GM23338 (cell line): Measurements from ENCODE around the gene SLC25A13. TPM values are rescaled to one million over a fixed set of nuclear protein-coding genes. Genes with fewer than 3 reads are reported as not detected.
A peak's percentile ranks its signal among the peaks of the same experiment; 100 is the strongest.

ENCODE experiments used
- ATAC-seq: fragments of 200-7000 bp; cut with Tn5 transposase; 3 replicates; pipeline ENCODE4 v1.9.1; 2020
- DNase-seq: peaks from one replicate; pipeline ENCODE4 v3.0.0-alpha.2; 2015; ENCODE audit warnings: low spot score
- H2AFZ ChIP-seq: fragments of 200-600 bp; sonication (generic); 2 replicates; pipeline ENCODE4 v1.8.0; 2016; ENCODE audit warnings: antibody characterized with exemption, mild to moderate bottlenecking, moderate library complexity
- H3F3A ChIP-seq: fragments of 200-600 bp; sonication (generic); replicated peaks from 2 replicates; pipeline ENCODE4 v1.8.0; 2017; ENCODE audit warnings: antibody characterized with exemption, mixed run types, low read depth
- H3K27ac ChIP-seq: fragments of 200-600 bp; sonication (generic); 2 replicates; pipeline ENCODE4 v1.6.1; 2016; ENCODE audit warnings: low read depth
- H3K27me3 ChIP-seq: fragments of 200-600 bp; sonication (generic); 2 replicates; pipeline ENCODE4 v1.8.0; 2016; ENCODE audit warnings: mild to moderate bottlenecking, mixed run types, moderate library complexity; ENCODE audit not compliant: insufficient read depth
- H3K36me3 ChIP-seq: fragments of 200-600 bp; sonication (generic); 2 replicates; pipeline ENCODE4 v1.8.0; 2016; ENCODE audit warnings: mild to moderate bottlenecking; ENCODE audit not compliant: insufficient read depth
- H3K4me1 ChIP-seq: fragments of 200-600 bp; sonication (generic); 2 replicates; pipeline ENCODE4 v1.8.0; 2016; ENCODE audit warnings: mild to moderate bottlenecking, moderate library complexity; ENCODE audit not compliant: insufficient read depth
- H3K4me2 ChIP-seq: fragments of 200-600 bp; sonication (generic); 2 replicates; pipeline ENCODE4 v1.7.1; 2017; ENCODE audit warnings: mixed run types
- H3K4me3 ChIP-seq: fragments of 200-600 bp; sonication (generic); 2 replicates; pipeline ENCODE4 v1.6.1; 2016; ENCODE audit warnings: mixed run types
- H3K79me2 ChIP-seq: fragments of 200-600 bp; sonication (generic); replicated peaks from 2 replicates; pipeline ENCODE4 v1.8.0; 2017; ENCODE audit warnings: mild to moderate bottlenecking; ENCODE audit not compliant: insufficient read depth
- H3K9me2 ChIP-seq: fragments of 200-600 bp; sonication (generic); 2 replicates; pipeline ENCODE4 v1.8.0; 2017; ENCODE audit not compliant: insufficient read depth
- H4K20me1 ChIP-seq: fragments of 200-600 bp; sonication (generic); replicated peaks from 2 replicates; pipeline ENCODE4 v1.8.0; 2017; ENCODE audit warnings: mild to moderate bottlenecking; ENCODE audit not compliant: insufficient read depth
- H3K27ac Mint-ChIP-seq: 2 replicates; pipeline ENCODE4 v1.8.0; 2020; ENCODE audit warnings: inconsistent platforms, mild to moderate bottlenecking, moderate library complexity, mixed read lengths
- H3K27me3 Mint-ChIP-seq: 3 replicates; pipeline ENCODE4 v1.8.0; 2022; ENCODE audit warnings: low read depth, mild to moderate bottlenecking, moderate library complexity, mixed read lengths, inconsistent platforms; ENCODE audit not compliant: insufficient read depth, poor library complexity
- H3K36me3 Mint-ChIP-seq: 3 replicates; pipeline ENCODE4 v1.8.0; 2021; ENCODE audit warnings: low read depth, mild to moderate bottlenecking, inconsistent platforms, moderate library complexity, mixed read lengths
- H3K4me1 Mint-ChIP-seq: 3 replicates; pipeline ENCODE4 v1.8.0; 2020; ENCODE audit warnings: mild to moderate bottlenecking, inconsistent platforms, mixed read lengths
- H3K4me3 Mint-ChIP-seq: 3 replicates; pipeline ENCODE4 v1.8.0; 2021; ENCODE audit warnings: moderate library complexity, mild to moderate bottlenecking, inconsistent platforms, mixed read lengths
- H3K9me3 Mint-ChIP-seq: 3 replicates; pipeline ENCODE4 v1.8.0; 2020; ENCODE audit warnings: moderate library complexity, mild to moderate bottlenecking, inconsistent platforms, mixed read lengths
- CREB1 ChIP-seq: fragments of 250-450 bp; sonication (Bioruptor Pico); IDR thresholded peaks from 2 replicates; pipeline ENCODE4 v1.5.0; 2020; ENCODE audit warnings: low read depth, mild to moderate bottlenecking, moderate library complexity
- CTCF ChIP-seq, 2 experiments: fragments of 200-600 bp in 1 of 2; sonication (generic) in 1 of 2; conservative IDR thresholded peaks; 2 replicates each; pipeline versions ENCODE4 v1.5.1 to v1.6.1; 2016 to 2017; ENCODE audit warnings: antibody characterized with exemption in 2 of 2, low read depth in 2 of 2, mild to moderate bottlenecking in 2 of 2, moderate library complexity in 1 of 2
- ETS1 ChIP-seq: IDR thresholded peaks from 2 replicates; pipeline ENCODE4 v1.6.1; 2016; ENCODE audit warnings: antibody characterized with exemption
- EZH2 ChIP-seq: fragments of 200-600 bp; sonication (generic); IDR thresholded peaks from one replicate; pipeline ENCODE4 v1.8.0; 2017; ENCODE audit warnings: antibody characterized with exemption, mild to moderate bottlenecking, low read depth; ENCODE audit not compliant: unreplicated experiment
- EZH2phosphoT487 ChIP-seq: fragments of 200-600 bp; sonication (generic); IDR thresholded peaks from one replicate; pipeline ENCODE4 v1.8.1; 2018; ENCODE audit warnings: antibody characterized with exemption; ENCODE audit not compliant: unreplicated experiment
- JUNB ChIP-seq: IDR thresholded peaks from one replicate; pipeline ENCODE4 v1.6.1; 2016; ENCODE audit warnings: antibody characterized with exemption; ENCODE audit not compliant: unreplicated experiment
- NANOG ChIP-seq: IDR thresholded peaks from 2 replicates; pipeline ENCODE4 v1.6.1; 2016; ENCODE audit warnings: antibody characterized with exemption, borderline replicate concordance
- POLR2AphosphoS5 ChIP-seq: IDR thresholded peaks from 2 replicates; pipeline ENCODE4 v1.6.1; 2016; ENCODE audit warnings: antibody characterized with exemption, low read depth
- REST ChIP-seq: IDR thresholded peaks from one replicate; pipeline ENCODE4 v1.6.1; 2018; ENCODE audit warnings: antibody characterized with exemption; ENCODE audit not compliant: unreplicated experiment
- STAT1 ChIP-seq: IDR thresholded peaks from one replicate; pipeline ENCODE4 v1.6.1; 2016; ENCODE audit warnings: antibody characterized with exemption; ENCODE audit not compliant: unreplicated experiment
- ZNF114 ChIP-seq: fragments of 250-450 bp; sonication (Bioruptor Pico); IDR thresholded peaks from 2 replicates; pipeline ENCODE4 v1.5.0; 2020; ENCODE audit warnings: mild to moderate bottlenecking, moderate library complexity
- ZNF331 ChIP-seq: fragments of 250-450 bp; sonication (Bioruptor Pico); IDR thresholded peaks from 2 replicates; pipeline ENCODE4 v1.5.0; 2020; ENCODE audit warnings: low read depth, mild to moderate bottlenecking, moderate library complexity
- polyA plus RNA-seq: library from polyadenylated mRNA; unstranded; fragments of >200 nt; fragmentation: Nextera tagmentation; extraction: Ambion mirVana; gene quantifications from 2 replicates; pipeline ENCODE4 v1.2.1, GENCODE V29; 2016
- total RNA-seq: library from RNA; depleted of rRNA; stranded (reverse); fragments of >200 nt; shearing (Covaris generic); gene quantifications from 2 replicates; pipeline ENCODE4 v1.2.3, GENCODE V29; 2014
- TF ChIP-seq, protein P1 (sequence below): fragments of 250-450 bp; sonication (Bioruptor Pico); IDR thresholded peaks from 2 replicates; pipeline ENCODE4 v1.5.0; 2020; ENCODE audit warnings: mild to moderate bottlenecking, moderate library complexity

SLC25A13 gene
- total and polyA plus RNA-seq, 2 experiments from 2014 or later, result 51.1 to 84.6 TPM

DNA sequence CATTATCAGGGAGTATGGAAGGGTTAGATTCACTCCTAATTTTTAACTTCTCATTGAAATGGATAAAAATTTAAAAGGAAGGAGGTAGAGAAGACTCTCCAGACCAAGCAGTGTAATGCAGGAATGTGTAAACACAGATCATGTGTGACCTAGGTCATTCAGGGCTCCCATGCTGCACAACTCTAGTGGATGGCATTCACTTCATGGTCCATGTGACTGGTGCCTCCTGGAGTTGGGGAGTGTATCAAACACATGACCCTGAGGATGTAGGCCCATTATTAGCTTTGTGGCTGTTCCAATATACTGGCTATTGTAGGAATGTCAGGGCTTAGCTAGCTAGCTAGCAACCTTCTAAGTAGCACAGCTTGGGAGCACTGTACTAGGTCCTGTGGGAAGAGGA, 109.9 kb downstream of the SLC25A13 start:
- peaks cover 14% of the 10 kb centered on the region for H3K4me1 Mint-ChIP-seq
- peaks cover 9% of the 10 kb centered on the region; the same call in 2 of the 3 replicates for H3K36me3 Mint-ChIP-seq
- TF ChIP-seq POLR2AphosphoS5 (no peak), STAT1 (no peak), EZH2phosphoT487 (no peak), ZNF331 (no peak), JUNB (no peak), ZNF114 (CRISPR knock-in tag) (no peak), NANOG (no peak), REST (no peak), CTCF (conservative IDR thresholded peaks at IDR 0.05; ENCODE audit: low read depth in 2 of 2) (no peak), ETS1 (no peak), EZH2 (no peak), CREB1 (no peak)
- TF ChIP-seq, protein P1, sequence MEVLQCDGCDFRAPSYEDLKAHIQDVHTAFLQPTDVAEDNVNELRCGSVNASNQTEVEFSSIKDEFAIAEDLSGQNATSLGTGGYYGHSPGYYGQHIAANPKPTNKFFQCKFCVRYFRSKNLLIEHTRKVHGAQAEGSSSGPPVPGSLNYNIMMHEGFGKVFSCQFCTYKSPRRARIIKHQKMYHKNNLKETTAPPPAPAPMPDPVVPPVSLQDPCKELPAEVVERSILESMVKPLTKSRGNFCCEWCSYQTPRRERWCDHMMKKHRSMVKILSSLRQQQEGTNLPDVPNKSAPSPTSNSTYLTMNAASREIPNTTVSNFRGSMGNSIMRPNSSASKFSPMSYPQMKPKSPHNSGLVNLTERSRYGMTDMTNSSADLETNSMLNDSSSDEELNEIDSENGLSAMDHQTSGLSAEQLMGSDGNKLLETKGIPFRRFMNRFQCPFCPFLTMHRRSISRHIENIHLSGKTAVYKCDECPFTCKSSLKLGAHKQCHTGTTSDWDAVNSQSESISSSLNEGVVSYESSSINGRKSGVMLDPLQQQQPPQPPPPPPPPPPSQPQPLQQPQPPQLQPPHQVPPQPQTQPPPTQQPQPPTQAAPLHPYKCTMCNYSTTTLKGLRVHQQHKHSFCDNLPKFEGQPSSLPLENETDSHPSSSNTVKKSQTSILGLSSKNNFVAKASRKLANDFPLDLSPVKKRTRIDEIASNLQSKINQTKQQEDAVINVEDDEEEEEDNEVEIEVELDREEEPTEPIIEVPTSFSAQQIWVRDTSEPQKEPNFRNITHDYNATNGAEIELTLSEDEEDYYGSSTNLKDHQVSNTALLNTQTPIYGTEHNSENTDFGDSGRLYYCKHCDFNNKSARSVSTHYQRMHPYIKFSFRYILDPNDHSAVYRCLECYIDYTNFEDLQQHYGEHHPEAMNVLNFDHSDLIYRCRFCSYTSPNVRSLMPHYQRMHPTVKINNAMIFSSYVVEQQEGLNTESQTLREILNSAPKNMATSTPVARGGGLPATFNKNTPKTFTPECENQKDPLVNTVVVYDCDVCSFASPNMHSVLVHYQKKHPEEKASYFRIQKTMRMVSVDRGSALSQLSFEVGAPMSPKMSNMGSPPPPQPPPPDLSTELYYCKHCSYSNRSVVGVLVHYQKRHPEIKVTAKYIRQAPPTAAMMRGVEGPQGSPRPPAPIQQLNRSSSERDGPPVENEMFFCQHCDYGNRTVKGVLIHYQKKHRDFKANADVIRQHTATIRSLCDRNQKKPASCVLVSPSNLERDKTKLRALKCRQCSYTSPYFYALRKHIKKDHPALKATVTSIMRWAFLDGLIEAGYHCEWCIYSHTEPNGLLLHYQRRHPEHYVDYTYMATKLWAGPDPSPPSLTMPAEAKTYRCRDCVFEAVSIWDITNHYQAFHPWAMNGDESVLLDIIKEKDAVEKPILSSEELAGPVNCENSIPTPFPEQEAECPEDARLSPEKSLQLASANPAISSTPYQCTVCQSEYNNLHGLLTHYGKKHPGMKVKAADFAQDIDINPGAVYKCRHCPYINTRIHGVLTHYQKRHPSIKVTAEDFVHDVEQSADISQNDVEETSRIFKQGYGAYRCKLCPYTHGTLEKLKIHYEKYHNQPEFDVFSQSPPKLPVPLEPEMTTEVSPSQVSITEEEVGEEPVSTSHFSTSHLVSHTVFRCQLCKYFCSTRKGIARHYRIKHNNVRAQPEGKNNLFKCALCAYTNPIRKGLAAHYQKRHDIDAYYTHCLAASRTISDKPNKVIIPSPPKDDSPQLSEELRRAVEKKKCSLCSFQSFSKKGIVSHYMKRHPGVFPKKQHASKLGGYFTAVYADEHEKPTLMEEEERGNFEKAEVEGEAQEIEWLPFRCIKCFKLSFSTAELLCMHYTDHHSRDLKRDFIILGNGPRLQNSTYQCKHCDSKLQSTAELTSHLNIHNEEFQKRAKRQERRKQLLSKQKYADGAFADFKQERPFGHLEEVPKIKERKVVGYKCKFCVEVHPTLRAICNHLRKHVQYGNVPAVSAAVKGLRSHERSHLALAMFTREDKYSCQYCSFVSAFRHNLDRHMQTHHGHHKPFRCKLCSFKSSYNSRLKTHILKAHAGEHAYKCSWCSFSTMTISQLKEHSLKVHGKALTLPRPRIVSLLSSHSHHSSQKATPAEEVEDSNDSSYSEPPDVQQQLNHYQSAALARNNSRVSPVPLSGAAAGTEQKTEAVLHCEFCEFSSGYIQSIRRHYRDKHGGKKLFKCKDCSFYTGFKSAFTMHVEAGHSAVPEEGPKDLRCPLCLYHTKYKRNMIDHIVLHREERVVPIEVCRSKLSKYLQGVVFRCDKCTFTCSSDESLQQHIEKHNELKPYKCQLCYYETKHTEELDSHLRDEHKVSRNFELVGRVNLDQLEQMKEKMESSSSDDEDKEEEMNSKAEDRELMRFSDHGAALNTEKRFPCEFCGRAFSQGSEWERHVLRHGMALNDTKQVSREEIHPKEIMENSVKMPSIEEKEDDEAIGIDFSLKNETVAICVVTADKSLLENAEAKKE (CRISPR knock-in tag), result no peak
- Histone ChIP-seq H3K4me3 (no peak overlapping the region), H3K36me3 (no peaks in the 10 kb centered on the region), H3K9me2 (no peaks in the 10 kb centered on the region), H3K79me2 (peaks cover 32% of the 10 kb centered on the region), H3K4me1 (peaks cover 6% of the 10 kb centered on the region; the same call in 1 of the 2 replicates), H2AFZ (no peak overlapping the region), H4K20me1 (peaks cover 14% of the 10 kb centered on the region), H3K27me3 (no peaks in the 10 kb centered on the region), H3F3A (no peaks in the 10 kb centered on the region), H3K27ac (no peak overlapping the region), H3K4me2 (no peak overlapping the region)
- no peak for DNase-seq
- H3K27me3 Mint-ChIP-seq, result no peaks in the 10 kb centered on the region
- no peak overlapping the region; the same call in 1 of the 2 replicates for H3K27ac Mint-ChIP-seq
- peak; percentile 44; the same call in 2 of the 3 replicates for ATAC-seq
- peaks cover 5% of the 10 kb centered on the region; the same call in 1 of the 3 replicates for H3K9me3 Mint-ChIP-seq
- H3K4me3 Mint-ChIP-seq, result no peak overlapping the region
